A549 treated with RU486 at 1 μM for 4 hours (cell line): ENCODE results near the gene SH3D19. TPM values are rescaled to one million over a fixed set of nuclear protein-coding genes. Genes with fewer than 3 reads are reported as not detected.

Experiments
- total RNA-seq: library from RNA; stranded (reverse); fragments of 200-300 nt; extraction: Qiagen RNA extraction; gene quantifications from 5 replicates; pipeline ENCODE4 v1.2.3, GENCODE V29; 2022; ENCODE audit warnings: low read depth

Gene SH3D19, protein sequence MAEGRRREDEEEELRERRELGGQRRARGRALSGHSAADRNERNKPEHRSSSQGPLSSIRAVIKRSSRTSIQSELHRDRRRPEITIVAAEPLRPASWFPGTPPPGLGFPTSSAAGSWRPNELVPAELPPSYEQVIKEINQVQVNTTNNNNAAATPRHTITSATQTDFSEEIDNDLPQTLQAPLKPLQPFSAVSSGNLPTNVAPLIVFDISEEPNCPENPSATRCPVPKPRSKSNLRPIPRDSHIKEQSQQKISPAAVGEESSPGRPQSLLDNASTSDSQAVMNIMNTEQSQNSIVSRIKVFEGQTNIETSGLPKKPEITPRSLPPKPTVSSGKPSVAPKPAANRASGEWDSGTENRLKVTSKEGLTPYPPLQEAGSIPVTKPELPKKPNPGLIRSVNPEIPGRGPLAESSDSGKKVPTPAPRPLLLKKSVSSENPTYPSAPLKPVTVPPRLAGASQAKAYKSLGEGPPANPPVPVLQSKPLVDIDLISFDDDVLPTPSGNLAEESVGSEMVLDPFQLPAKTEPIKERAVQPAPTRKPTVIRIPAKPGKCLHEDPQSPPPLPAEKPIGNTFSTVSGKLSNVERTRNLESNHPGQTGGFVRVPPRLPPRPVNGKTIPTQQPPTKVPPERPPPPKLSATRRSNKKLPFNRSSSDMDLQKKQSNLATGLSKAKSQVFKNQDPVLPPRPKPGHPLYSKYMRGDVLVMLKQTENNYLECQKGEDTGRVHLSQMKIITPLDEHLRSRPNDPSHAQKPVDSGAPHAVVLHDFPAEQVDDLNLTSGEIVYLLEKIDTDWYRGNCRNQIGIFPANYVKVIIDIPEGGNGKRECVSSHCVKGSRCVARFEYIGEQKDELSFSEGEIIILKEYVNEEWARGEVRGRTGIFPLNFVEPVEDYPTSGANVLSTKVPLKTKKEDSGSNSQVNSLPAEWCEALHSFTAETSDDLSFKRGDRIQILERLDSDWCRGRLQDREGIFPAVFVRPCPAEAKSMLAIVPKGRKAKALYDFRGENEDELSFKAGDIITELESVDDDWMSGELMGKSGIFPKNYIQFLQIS
- 19.7 to 28.5 TPM (median 24.4 TPM) in 5 replicates for total RNA-seq

DNA sequence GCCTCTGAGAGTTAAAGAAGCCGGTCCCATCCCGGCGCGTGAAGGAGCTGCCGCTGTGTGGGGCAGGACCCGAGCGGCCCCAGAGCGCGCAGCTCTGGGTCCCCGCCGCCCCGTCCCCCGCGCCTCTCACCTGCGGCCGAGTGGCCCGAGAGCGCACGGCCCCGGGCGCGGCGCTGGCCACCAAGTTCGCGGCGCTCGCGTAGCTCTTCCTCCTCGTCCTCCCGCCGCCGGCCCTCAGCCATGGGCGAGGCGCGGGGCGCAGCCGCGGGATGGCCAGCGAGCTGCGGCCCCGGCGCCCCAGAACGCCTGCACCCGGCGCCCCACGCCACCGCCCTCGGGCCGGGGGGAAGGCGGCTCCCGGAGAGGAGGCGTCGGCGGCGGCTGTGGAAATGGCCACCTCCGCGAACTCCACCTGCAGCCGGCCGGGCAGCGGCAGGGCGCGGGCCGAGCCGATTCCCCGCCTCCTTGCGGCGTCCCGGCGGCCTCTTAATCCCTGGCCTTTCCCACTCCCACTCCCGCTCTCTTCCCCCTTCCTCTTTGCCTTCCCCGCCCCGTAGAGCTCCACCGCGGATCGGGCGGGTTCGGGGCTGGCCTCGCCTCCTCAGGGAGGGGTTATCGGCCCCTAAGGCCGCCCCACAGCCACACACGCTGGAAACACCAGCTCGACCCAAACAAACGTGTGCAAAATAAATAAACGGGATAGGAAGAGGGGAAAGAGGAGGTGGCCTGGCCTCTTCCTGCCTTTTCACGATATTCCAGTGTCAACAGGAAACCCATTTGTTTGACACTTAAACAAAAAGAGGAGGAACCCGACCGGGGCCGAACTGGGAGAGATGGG is at the start of gene SH3D19:
Gene SH3D19 (minus strand): TSS at position 495 of the 838 bp plus-strand sequence. CDS start 253 bp downstream, at position 242.

DNA sequence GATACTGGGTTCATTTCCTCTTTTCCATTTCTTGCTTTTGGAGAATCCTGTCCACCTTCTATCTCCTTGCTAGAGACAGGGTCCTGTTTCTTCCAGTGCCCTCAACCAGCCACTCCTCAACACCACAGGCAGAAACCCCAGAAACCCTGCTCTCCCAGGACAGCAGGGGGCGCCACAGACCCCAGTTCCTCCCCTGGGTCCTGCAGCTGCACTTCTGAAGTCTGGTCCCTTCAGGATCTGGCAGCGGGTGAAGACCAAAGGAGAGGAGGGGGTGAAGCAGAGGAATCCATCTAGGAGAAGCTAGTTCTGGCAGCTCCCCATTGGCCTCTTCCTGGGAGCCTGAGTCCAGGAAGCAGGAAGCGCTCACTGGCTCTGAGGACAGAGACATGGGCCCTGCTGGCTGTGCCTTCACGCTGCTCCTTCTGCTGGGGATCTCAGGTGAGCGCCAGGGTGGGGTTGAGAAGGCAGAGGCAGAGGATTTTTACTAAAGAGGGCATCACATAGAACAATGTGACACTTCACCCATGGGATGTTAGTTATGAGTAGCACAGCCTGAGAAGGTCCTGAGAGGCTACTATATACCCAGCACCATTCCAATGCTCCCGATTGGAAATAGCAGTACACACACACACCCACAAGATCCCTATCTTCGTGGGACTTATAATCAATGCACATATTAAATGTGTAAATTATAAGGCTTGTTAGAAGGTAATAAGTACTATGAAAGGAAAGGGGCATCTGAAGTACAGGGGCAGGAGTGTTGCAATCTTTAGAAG is 48.4 kb downstream of the SH3D19 start, which contains the start of gene PRSS48:
Gene PRSS48 (plus strand): TSS at position 375 of the 776 bp plus-strand sequence. CDS start 12 bp downstream, at position 387.

DNA sequence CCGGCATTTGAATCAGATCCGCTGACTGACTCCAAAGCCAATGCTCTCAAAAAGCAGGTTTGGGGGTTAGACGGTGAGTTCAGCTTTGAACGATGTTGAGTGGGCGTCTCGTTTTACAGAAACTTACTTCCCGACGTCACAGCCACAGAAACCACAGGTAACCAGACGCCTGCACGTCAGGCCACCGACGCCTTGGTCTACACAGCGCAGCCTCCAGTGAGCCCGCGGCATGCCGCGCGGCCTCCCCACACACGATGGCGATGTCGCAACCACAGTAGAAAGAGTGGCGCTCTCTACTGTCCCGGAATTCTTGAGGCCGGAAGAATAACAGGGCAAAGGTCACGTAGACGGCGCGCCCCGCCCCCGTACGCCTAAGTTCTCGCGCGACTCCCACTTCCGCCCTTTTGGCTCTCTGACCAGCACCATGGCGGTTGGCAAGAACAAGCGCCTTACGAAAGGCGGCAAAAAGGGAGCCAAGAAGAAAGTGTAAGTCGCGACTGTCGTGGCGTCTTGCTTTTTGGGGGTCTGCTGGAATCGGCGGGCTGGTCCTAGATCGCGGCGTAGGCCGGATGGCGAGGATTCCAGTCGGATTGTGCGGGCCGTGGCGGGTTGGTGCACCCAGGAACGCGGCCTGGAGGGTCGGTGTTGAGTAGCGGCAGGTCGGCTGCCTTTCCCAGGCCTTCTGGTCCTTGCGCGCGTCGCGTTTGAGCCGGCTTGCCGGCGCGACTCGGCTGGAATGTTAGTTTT is 226.0 kb downstream of the SH3D19 start, which contains the start of gene RPS3A:
Gene RPS3A (plus strand): TSS at position 400 of the 747 bp plus-strand sequence. CDS start 25 bp downstream, at position 425.

Other genes with a start within 250 kb of the SH3D19 start
- 1,592 to 1,837 TPM (median 1,748 TPM) in 5 replicates for gene RPS3A, start 226.0 kb downstream of the SH3D19 start, total RNA-seq
- not detected in 5 replicates for gene PRSS48, start 48.4 kb downstream of the SH3D19 start, total RNA-seq
- 0.08 to 0.27 TPM (median 0.17 TPM) in 5 replicates for gene FHIP1A, start 83.6 kb upstream of the SH3D19 start, total RNA-seq